SU-DHL-6 (cell line): ENCODE data around the gene MRPS14.

Experiments used
- EZH2phosphoT487 ChIP-seq: fragments of 200-600 bp; sonication (generic), shearing (Covaris generic); conservative IDR thresholded peaks from 2 replicates; pipeline ENCODE4 v1.6.1; 2018; ENCODE audit warnings: mild to moderate bottlenecking, antibody characterized with exemption, low read length, moderate library complexity, mixed read lengths
- TF ChIP-seq, protein P1 (sequence below): fragments of 200-600 bp; sonication (generic); IDR thresholded peaks from one replicate; pipeline ENCODE4 v1.5.1; 2017; ENCODE audit warnings: antibody characterized with exemption, mild to moderate bottlenecking, low read length, moderate library complexity; ENCODE audit not compliant: insufficient read depth, poor library complexity, severe bottlenecking

DNA sequence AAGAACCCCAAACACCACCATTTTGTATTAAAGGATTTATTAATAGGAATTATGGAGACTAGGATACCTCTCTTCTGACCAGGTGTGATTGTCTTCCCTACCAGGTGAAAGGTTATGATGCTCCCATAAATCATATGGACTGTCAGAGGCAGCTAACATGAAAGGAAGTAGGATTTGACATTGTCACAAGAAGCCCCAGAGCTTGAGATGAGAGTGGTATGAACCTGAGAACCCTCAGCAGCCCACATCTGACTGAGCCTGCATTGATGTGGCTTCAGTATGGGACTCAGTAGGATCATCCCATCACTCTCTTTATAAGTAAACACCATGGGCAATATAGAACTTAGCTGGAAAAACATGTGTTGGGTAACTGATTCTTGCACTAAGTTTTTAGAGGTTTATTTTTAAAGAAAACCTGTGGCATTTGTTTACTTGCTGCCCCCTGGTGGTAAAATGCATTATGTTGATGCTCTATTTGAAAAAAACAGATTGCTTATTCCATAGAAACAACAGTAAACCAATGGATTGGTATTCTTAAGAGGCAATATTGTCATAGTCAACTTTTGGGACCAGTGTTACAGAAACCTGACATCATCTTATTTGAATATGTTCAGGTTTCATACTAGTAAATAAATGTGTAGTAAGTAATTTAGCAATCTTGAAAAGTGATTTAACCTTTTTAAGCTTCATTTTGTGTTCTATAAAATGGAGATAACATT, 40.1 kb downstream of the MRPS14 start:
- TF ChIP-seq, protein P1, sequence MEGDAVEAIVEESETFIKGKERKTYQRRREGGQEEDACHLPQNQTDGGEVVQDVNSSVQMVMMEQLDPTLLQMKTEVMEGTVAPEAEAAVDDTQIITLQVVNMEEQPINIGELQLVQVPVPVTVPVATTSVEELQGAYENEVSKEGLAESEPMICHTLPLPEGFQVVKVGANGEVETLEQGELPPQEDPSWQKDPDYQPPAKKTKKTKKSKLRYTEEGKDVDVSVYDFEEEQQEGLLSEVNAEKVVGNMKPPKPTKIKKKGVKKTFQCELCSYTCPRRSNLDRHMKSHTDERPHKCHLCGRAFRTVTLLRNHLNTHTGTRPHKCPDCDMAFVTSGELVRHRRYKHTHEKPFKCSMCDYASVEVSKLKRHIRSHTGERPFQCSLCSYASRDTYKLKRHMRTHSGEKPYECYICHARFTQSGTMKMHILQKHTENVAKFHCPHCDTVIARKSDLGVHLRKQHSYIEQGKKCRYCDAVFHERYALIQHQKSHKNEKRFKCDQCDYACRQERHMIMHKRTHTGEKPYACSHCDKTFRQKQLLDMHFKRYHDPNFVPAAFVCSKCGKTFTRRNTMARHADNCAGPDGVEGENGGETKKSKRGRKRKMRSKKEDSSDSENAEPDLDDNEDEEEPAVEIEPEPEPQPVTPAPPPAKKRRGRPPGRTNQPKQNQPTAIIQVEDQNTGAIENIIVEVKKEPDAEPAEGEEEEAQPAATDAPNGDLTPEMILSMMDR = peak; percentile 75
- no peak for TF ChIP-seq EZH2phosphoT487
